ENCODE measurements around the gene LINS1. TPM values are rescaled to one million over a fixed set of nuclear protein-coding genes. Genes with fewer than 3 reads are reported as not detected.

The LINS1 gene
- total and polyA plus RNA-seq, 2 experiments from 2014 or later, result 9.6 to 13.6 TPM

- Histone ChIP-seq H3F3A (ENCODE audit: insufficient read depth) (no peaks in the 10 kb centered on the region), H2AFZ (no peak overlapping the region), H3K36me3 (ENCODE audit: low read depth) (no peaks in the 10 kb centered on the region), H3K9me3 (ENCODE audit: low read depth) (no peaks in the 10 kb centered on the region), H3K4me3 (no peak overlapping the region), H3K9ac (no peak overlapping the region), H4K20me1 (ENCODE audit: insufficient read depth) (no peaks in the 10 kb centered on the region), H3K27me3 (replicated peaks; ENCODE audit: insufficient read depth) (no peaks in the 10 kb centered on the region), H3K4me1 (ENCODE audit: insufficient read depth) (no peaks in the 10 kb centered on the region), H3K79me2 (ENCODE audit: insufficient read depth) (no peaks in the 10 kb centered on the region), H3K9me2 (ENCODE audit: insufficient read depth) (no peaks in the 10 kb centered on the region), H3K27ac (no peak overlapping the region), H3K4me2 (ENCODE audit: unreplicated experiment) (no peak overlapping the region)
- in situ Hi-C loops (cut with MboI), result no loop called here
- no peak for TF ChIP-seq EZH2 (IDR thresholded peaks at IDR 0.05; ENCODE audit: insufficient read depth, poor library complexity, severe bottlenecking)
- WGBS, 2 experiments (ENCODE audit: low coverage in 1 of 2, low lambda C conversion rate in 2 of 2, missing lambda C conversion rate in 2 of 2), result 2% methylated on average over 6 of the region's 6 CpGs
- no peak for DNase-seq
Observed at GRCh38 chr15:100526027-100526481, 75.9 kb downstream of the LINS1 start.

- no peak for TF ChIP-seq EZH2 (IDR thresholded peaks at IDR 0.05; ENCODE audit: insufficient read depth, poor library complexity, severe bottlenecking)
- no peaks in the 10 kb centered on the region for H3K27me3 ChIP-seq (replicated peaks; ENCODE audit: insufficient read depth)
- no peak overlapping the region for H3K4me2 ChIP-seq (ENCODE audit: unreplicated experiment)
- no peaks in the 10 kb centered on the region for H3F3A ChIP-seq (ENCODE audit: insufficient read depth)
- H3K27ac ChIP-seq, result no peak overlapping the region
- DNase-seq, result no peak
- no peaks in the 10 kb centered on the region for H3K79me2 ChIP-seq (ENCODE audit: insufficient read depth)
- WGBS, 2 experiments (ENCODE audit: low coverage in 1 of 2, low lambda C conversion rate in 2 of 2, missing lambda C conversion rate in 2 of 2), result 0 to 15% methylated on average over 1 of the region's 1 CpG
- H3K4me1 ChIP-seq (ENCODE audit: insufficient read depth), result no peaks in the 10 kb centered on the region
- no peaks in the 10 kb centered on the region for H3K9me3 ChIP-seq (ENCODE audit: low read depth)
- H2AFZ ChIP-seq, result no peak overlapping the region
- no peak overlapping the region for H3K9ac ChIP-seq
- no peaks in the 10 kb centered on the region for H4K20me1 ChIP-seq (ENCODE audit: insufficient read depth)
- H3K36me3 ChIP-seq (ENCODE audit: low read depth), result no peaks in the 10 kb centered on the region
- no peaks in the 10 kb centered on the region for H3K9me2 ChIP-seq (ENCODE audit: insufficient read depth)
- in situ Hi-C loops (cut with MboI), result no loop called here
- H3K4me3 ChIP-seq, result no peak overlapping the region
Observed at GRCh38 chr15:100525436-100525835, 76.5 kb downstream of the LINS1 start.

GRCh38 chr15:100524326-100524725, 77.7 kb downstream of the LINS1 start:
- no peak overlapping the region for H3K9ac ChIP-seq
- 11 to 28% methylated on average over 2 of the region's 2 CpGs for WGBS, 2 experiments (ENCODE audit: low coverage in 1 of 2, low lambda C conversion rate in 2 of 2, missing lambda C conversion rate in 2 of 2)
- H3K27ac ChIP-seq, result no peak overlapping the region
- no peaks in the 10 kb centered on the region for H3K79me2 ChIP-seq (ENCODE audit: insufficient read depth)
- H3K9me3 ChIP-seq (ENCODE audit: low read depth), result no peaks in the 10 kb centered on the region
- TF ChIP-seq EZH2phosphoT487 (IDR thresholded peaks at IDR 0.05; ENCODE audit: insufficient read depth, low read depth) (no peak), EZH2 (IDR thresholded peaks at IDR 0.05; ENCODE audit: insufficient read depth, poor library complexity, severe bottlenecking) (no peak)
- no peaks in the 10 kb centered on the region for H3K36me3 ChIP-seq (ENCODE audit: low read depth)
- no peak overlapping the region for H2AFZ ChIP-seq
- in situ Hi-C loops (cut with MboI), result no loop called here
- no peak overlapping the region for H3K4me2 ChIP-seq (ENCODE audit: unreplicated experiment)
- H3K9me2 ChIP-seq (ENCODE audit: insufficient read depth), result no peaks in the 10 kb centered on the region
- H3K4me1 ChIP-seq (ENCODE audit: insufficient read depth), result no peaks in the 10 kb centered on the region
- H3F3A ChIP-seq (ENCODE audit: insufficient read depth), result no peaks in the 10 kb centered on the region
- no peaks in the 10 kb centered on the region for H3K27me3 ChIP-seq (replicated peaks; ENCODE audit: insufficient read depth)
- no peak for DNase-seq
- H4K20me1 ChIP-seq (ENCODE audit: insufficient read depth), result no peaks in the 10 kb centered on the region
- H3K4me3 ChIP-seq, result no peak overlapping the region

GRCh38 chr15:100521907-100522306, 80.1 kb downstream of the LINS1 start:
- Histone ChIP-seq H3K27me3 (replicated peaks; ENCODE audit: insufficient read depth) (no peaks in the 10 kb centered on the region), H3F3A (ENCODE audit: insufficient read depth) (no peaks in the 10 kb centered on the region), H3K9me3 (ENCODE audit: low read depth) (no peaks in the 10 kb centered on the region), H4K20me1 (ENCODE audit: insufficient read depth) (no peaks in the 10 kb centered on the region), H3K4me1 (ENCODE audit: insufficient read depth) (no peaks in the 10 kb centered on the region), H3K4me3 (no peak overlapping the region), H3K36me3 (ENCODE audit: low read depth) (no peaks in the 10 kb centered on the region), H3K79me2 (ENCODE audit: insufficient read depth) (no peaks in the 10 kb centered on the region), H3K9ac (no peak overlapping the region), H2AFZ (no peak overlapping the region), H3K27ac (no peak overlapping the region), H3K4me2 (ENCODE audit: unreplicated experiment) (no peak overlapping the region), H3K9me2 (ENCODE audit: insufficient read depth) (no peaks in the 10 kb centered on the region)
- in situ Hi-C loops (cut with MboI), result no loop called here
- WGBS, 2 experiments (ENCODE audit: low coverage in 1 of 2, low lambda C conversion rate in 2 of 2, missing lambda C conversion rate in 2 of 2), result 33 to 41% methylated on average over 3 of the region's 3 CpGs
- no peak for DNase-seq
- TF ChIP-seq EZH2phosphoT487 (IDR thresholded peaks at IDR 0.05; ENCODE audit: insufficient read depth, low read depth), result no peak
- no peak for TF ChIP-seq EZH2 (IDR thresholded peaks at IDR 0.05; ENCODE audit: insufficient read depth, poor library complexity, severe bottlenecking)
